Neutrophil (primary cell): ENCODE data around the gene ENKUR.

Experiments used
- H3K27ac ChIP-seq: fragments of 200-600 bp; sonication (generic); 2 replicates; pipeline ENCODE4 v1.5.1; 2016; ENCODE audit warnings: mild to moderate bottlenecking, moderate library complexity
- H3K27me3 ChIP-seq: fragments of 200-600 bp; sonication (generic); 2 replicates; pipeline ENCODE4 v1.6.0; 2016; ENCODE audit warnings: mild to moderate bottlenecking
- H3K36me3 ChIP-seq: fragments of 200-600 bp; sonication (generic); 2 replicates; pipeline ENCODE4 v1.5.1; 2017
- H3K4me1 ChIP-seq, 2 experiments: fragments of 200-600 bp in 1 of 2; sonication (generic) in 1 of 2; 1 replicate in 1 of 2; 2 replicates in 1 of 2; pipeline versions ENCODE4 v1.5.1 to v1.6.1; 2013 to 2016; ENCODE audit warnings: low read depth in 1 of 2, low read length in 1 of 2, mild to moderate bottlenecking in 1 of 2, moderate library complexity in 1 of 2; ENCODE audit not compliant: control insufficient read depth in 1 of 2, insufficient read depth in 1 of 2
- H3K4me3 ChIP-seq, 2 experiments: fragments of 200-600 bp in 1 of 2; sonication (generic) in 1 of 2; 1 replicate in 1 of 2; 2 replicates in 1 of 2; pipeline ENCODE4 v1.5.1; 2013 to 2016; ENCODE audit warnings: low read depth in 1 of 2, low read length in 1 of 2, mild to moderate bottlenecking in 1 of 2, moderate library complexity in 1 of 2
- H3K9me3 ChIP-seq: fragments of 200-600 bp; sonication (generic); 2 replicates; pipeline ENCODE4 v1.5.1; 2016
- TF ChIP-seq, protein P1 (sequence below): fragments of 200-600 bp; sonication (generic); IDR thresholded peaks from 2 replicates; pipeline ENCODE4 v1.5.1; 2016; ENCODE audit warnings: antibody characterized with exemption

Gene ENKUR

DNA sequence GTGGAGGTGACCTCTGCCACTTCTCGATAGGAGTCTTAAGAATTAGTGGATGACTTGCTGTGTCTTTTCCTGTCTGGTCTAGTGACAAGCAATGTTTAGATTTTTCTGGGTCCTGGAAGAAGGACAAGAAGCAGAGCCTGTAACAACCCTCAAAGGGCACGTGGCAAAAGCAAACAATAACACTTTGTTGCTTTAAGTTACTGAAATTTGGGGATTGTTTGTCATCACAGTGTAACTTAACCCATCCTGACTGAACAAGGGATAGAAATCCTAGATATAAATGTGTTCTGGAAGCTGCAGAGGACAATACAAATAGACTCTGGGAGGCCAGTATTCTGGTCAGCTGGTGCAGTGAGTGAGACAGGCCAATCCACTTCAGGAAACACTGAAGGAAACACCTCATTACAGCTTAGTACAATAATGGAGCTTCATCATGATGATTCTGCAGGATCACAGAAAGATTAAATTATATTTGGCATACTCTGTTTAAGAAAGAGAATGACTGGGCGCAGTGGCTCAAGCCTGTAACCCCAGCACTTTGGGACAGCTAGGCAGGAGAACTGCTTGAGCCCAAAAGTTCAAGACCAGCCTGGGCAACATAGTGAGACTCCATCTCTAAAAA, 23.3 kb downstream of the ENKUR start:
- Histone ChIP-seq H3K36me3 (no peaks in the 10 kb centered on the region), H3K4me3 (no peak overlapping the region), H3K27me3 (peaks cover 5% of the 10 kb centered on the region), H3K9me3 (no peaks in the 10 kb centered on the region), H3K4me1 (no peaks in the 10 kb centered on the region), H3K27ac (no peak overlapping the region)
- TF ChIP-seq, protein P1, sequence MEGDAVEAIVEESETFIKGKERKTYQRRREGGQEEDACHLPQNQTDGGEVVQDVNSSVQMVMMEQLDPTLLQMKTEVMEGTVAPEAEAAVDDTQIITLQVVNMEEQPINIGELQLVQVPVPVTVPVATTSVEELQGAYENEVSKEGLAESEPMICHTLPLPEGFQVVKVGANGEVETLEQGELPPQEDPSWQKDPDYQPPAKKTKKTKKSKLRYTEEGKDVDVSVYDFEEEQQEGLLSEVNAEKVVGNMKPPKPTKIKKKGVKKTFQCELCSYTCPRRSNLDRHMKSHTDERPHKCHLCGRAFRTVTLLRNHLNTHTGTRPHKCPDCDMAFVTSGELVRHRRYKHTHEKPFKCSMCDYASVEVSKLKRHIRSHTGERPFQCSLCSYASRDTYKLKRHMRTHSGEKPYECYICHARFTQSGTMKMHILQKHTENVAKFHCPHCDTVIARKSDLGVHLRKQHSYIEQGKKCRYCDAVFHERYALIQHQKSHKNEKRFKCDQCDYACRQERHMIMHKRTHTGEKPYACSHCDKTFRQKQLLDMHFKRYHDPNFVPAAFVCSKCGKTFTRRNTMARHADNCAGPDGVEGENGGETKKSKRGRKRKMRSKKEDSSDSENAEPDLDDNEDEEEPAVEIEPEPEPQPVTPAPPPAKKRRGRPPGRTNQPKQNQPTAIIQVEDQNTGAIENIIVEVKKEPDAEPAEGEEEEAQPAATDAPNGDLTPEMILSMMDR: no peak

DNA sequence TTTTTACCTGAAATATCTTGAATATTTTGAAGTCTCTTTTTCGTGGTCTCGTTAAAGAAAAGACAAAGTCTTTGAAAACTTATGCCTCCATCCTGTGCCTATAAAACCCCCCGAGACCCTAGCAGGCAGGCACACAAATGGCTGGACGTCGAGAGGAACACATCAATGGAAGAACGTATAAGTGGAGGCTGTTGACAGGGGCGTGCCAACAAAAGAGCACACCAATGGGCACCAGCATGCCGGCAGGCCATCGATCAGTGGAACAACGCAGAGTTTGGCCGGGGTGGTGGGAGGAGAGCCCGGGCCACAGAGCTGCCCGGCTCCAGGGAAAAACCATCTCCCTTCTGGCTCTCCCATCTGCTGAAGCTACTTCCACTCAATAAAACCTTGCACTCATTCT, 24.7 kb downstream of the ENKUR start:
- H3K27me3 ChIP-seq: peaks cover 5% of the 10 kb centered on the region
- H3K4me1 ChIP-seq: no peaks in the 10 kb centered on the region
- no peaks in the 10 kb centered on the region for H3K9me3 ChIP-seq
- no peak overlapping the region for H3K4me3 ChIP-seq
- TF ChIP-seq, protein P1: no peak
- no peak overlapping the region for H3K27ac ChIP-seq
- no peaks in the 10 kb centered on the region for H3K36me3 ChIP-seq

DNA sequence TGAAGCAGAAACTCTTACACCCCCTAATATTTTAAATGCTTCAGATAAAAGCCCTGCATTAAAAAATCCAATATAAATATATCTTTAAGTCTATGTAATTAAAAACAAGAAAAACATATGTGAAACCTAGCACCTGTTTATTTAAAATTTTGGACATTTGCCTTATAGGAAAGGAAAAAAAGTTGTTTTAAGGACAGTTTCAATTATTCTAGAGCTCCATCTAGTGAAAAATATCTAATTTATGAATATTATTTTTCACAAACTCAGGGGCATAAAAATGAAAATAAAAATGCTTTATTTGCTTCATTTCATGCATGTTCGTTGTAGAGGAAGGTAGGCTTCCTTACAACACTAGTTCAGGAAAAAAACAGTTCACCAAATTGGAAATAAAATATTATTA, 26.1 kb downstream of the ENKUR start:
- TF ChIP-seq, protein P1: no peak
- H3K27ac ChIP-seq: no peak overlapping the region
- H3K27me3 ChIP-seq: peaks cover 5% of the 10 kb centered on the region
- H3K4me3 ChIP-seq: no peak overlapping the region
- no peaks in the 10 kb centered on the region for H3K36me3 ChIP-seq
- no peaks in the 10 kb centered on the region for H3K9me3 ChIP-seq
- H3K4me1 ChIP-seq: no peaks in the 10 kb centered on the region

DNA sequence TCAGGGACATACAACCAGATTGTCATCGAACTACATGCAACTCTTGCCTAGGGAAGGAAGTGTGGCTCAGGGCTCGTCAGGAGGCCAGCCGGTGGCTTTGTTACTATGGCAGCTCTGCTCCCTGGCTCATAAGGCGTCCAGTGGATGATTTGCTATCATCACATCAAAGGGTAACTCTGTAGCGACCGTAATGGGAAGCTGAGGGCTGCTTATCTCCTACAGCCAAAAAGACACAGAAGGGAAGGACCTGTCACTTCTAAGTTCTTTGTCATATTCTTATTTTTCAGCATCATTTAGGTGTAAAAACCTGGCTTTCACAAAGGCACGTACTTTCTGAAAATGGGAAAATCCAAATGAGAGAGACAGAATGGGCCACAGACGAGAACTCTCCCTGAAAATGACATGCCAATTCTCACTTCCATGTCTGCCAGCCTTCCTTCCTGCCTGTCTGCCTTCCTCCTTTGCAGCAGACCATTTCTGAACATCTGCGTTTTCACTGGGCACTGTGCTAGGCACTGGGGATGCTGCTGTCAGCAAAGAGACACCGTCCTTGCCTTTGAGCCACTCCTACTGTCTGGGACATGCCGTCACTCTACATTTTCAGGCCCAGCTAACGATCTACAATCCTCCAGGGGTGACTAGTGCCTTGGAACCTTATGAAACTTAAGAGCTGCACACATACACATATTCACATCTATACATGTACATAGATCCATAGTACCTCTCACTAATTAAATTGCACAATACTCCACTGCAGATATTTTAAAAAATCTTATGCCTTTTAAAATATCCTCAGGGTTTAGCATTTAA, 26.9 kb downstream of the ENKUR start:
- Histone ChIP-seq H3K27me3 (peaks cover 5% of the 10 kb centered on the region), H3K36me3 (no peaks in the 10 kb centered on the region), H3K9me3 (no peaks in the 10 kb centered on the region), H3K4me1 (no peaks in the 10 kb centered on the region), H3K27ac (no peak overlapping the region), H3K4me3 (no peak overlapping the region)
- TF ChIP-seq, protein P1: no peak

DNA sequence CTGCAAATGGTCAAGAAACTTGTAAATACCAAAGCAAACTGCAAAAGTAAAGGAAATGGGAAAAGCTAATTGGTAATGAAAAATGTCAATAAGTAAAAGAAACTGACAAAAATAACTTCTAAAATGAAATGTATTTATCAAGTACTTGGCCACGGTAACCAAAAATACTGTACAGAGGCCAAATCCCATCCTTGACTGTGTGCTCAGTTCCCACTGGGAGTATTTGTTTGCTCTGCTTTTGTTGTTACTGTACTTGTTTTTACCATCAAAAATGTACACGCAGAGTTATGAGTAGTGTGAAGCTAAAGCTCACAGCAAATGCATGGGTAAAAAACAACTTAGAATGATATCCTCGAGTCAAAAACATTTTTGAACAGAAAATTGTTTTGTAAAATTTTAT, 31.1 kb downstream of the ENKUR start:
- Histone ChIP-seq H3K27me3 (peaks cover 5% of the 10 kb centered on the region), H3K4me1 (no peaks in the 10 kb centered on the region), H3K27ac (no peak overlapping the region), H3K36me3 (no peaks in the 10 kb centered on the region), H3K4me3 (no peak overlapping the region), H3K9me3 (no peaks in the 10 kb centered on the region)
- TF ChIP-seq, protein P1: no peak
